ENCODE results near the gene NPAS1. TPM values are rescaled to one million over a fixed set of nuclear protein-coding genes. Genes with fewer than 3 reads are reported as not detected.

Gene NPAS1
- total RNA-seq, 1 experiment from 2014 or later = 4.6 TPM

GRCh38 chr19:47082493-47082892 lies 62.9 kb downstream of the NPAS1 start:
- intact Hi-C loops (cut with micrococcal nuclease) = no loop called here
- no peak overlapping the region for H3K4me3 ChIP-seq (replicated peaks in 1 of 2; ENCODE audit: low read depth in 1 of 2, low read length in 2 of 2)

GRCh38 chr19:47084879-47085439 lies 65.3 kb downstream of the NPAS1 start:
- H3K79me2 ChIP-seq (ENCODE audit: insufficient read depth, low read length) = no peaks in the 10 kb centered on the region; the same call in 1 of the 2 replicates
- no peak overlapping the region for H2AFZ ChIP-seq (ENCODE audit: low read depth, low read length, poor library complexity, severe bottlenecking)
- H3K4me3 ChIP-seq (replicated peaks in 1 of 2; ENCODE audit: low read depth in 1 of 2, low read length in 2 of 2) = no peak overlapping the region
- POLR2A ChIA-PET = no interaction called here
- CTCF ChIA-PET = no interaction called here
- no peak for DNase-seq (ENCODE audit: low read depth, low spot score)
- H3K4me2 ChIP-seq (ENCODE audit: low read length) = no peak overlapping the region
- RAD21 ChIA-PET (ENCODE audit: low non-redundant PET in 1 of 2, low total read pairs in 2 of 2, uncharacterized antibody in 2 of 2, unreplicated experiment in 2 of 2) = no interaction called here
- H3K9ac ChIP-seq (ENCODE audit: low read length) = no peak overlapping the region
- no peaks in the 10 kb centered on the region for H3K9me2 ChIP-seq (ENCODE audit: insufficient read depth)
- H3K9me3 ChIP-seq (ENCODE audit: control insufficient read depth in 1 of 2, insufficient read depth in 1 of 2, low read depth in 1 of 2, low read length in 2 of 2) = no peaks in the 10 kb centered on the region
- no peak overlapping the region for H3K27ac ChIP-seq (ENCODE audit: low read depth, low read length)
- peaks cover 33 to 51% of the 10 kb centered on the region in 2 experiments for H3K36me3 ChIP-seq (ENCODE audit: control insufficient read depth in 1 of 2, insufficient read depth in 2 of 2, low read length in 2 of 2)
- BruUV-seq (replicated peaks) = no TSS peak
- no peak for ATAC-seq
- H4K20me1 ChIP-seq (ENCODE audit: insufficient read depth) = no peaks in the 10 kb centered on the region
- no peaks in the 10 kb centered on the region for H3K27me3 ChIP-seq (ENCODE audit: insufficient read depth, low read length)
- peaks cover 0 to 11% of the 10 kb centered on the region in 2 experiments; a peak in 2 of 4 replicates for H3K4me1 ChIP-seq (ENCODE audit: control insufficient read depth in 1 of 2, insufficient read depth in 2 of 2, low read length in 2 of 2)
- intact Hi-C loops (cut with micrococcal nuclease) = no loop called here
- TF ChIP-seq TCF7L2 (IDR thresholded peaks at IDR 0.05; ENCODE audit: borderline replicate concordance, extremely low read depth, insufficient read depth, insufficient read length) = no peak
- TF ChIP-seq JUND (IDR thresholded peaks at IDR 0.05) = no peak
- TF ChIP-seq REST (IDR thresholded peaks at IDR 0.05; ENCODE audit: low read depth) = no peak
- TF ChIP-seq SRF (IDR thresholded peaks at IDR 0.05; ENCODE audit: low read depth) = no peak
- TF ChIP-seq ZNF274 (IDR thresholded peaks at IDR 0.05; ENCODE audit: low read depth, low read length) = no peak
- no peak for TF ChIP-seq POLR2AphosphoS5 (IDR thresholded peaks at IDR 0.05; ENCODE audit: low read depth, low read length)
- TF ChIP-seq FOSL1 (IDR thresholded peaks at IDR 0.05; ENCODE audit: low read depth) = no peak
- no peak for TF ChIP-seq EZH2 (IDR thresholded peaks at IDR 0.05)
- TF ChIP-seq RAD21 (IDR thresholded peaks at IDR 0.05; ENCODE audit: low read depth) = no peak
- TF ChIP-seq ATF3 (IDR thresholded peaks at IDR 0.05) = no peak
- no peak for TF ChIP-seq POLR2A (IDR thresholded peaks at IDR 0.05; ENCODE audit: borderline replicate concordance, extremely low read depth, insufficient read depth, insufficient read length)
- no peak for TF ChIP-seq SP1 (IDR thresholded peaks at IDR 0.05; ENCODE audit: low read depth)
- no peak for TF ChIP-seq SIN3A (IDR thresholded peaks at IDR 0.05; ENCODE audit: low read depth)
- no peak for TF ChIP-seq EGR1 (IDR thresholded peaks at IDR 0.05; ENCODE audit: low read depth)
- no peak for TF ChIP-seq YY1 (IDR thresholded peaks at IDR 0.05; ENCODE audit: extremely low read depth, insufficient replicate concordance, low read depth, low read length)

More at GRCh38 chr19:47082493-47082892, 62.9 kb downstream of the NPAS1 start:
- no peaks in the 10 kb centered on the region for H3K27me3 ChIP-seq (ENCODE audit: insufficient read depth, low read length)
- ATAC-seq (no peak), DNase-seq (ENCODE audit: low read depth, low spot score) (no peak)
- H3K79me2 ChIP-seq (ENCODE audit: insufficient read depth, low read length) = no peaks in the 10 kb centered on the region; the same call in 1 of the 2 replicates
- no peak overlapping the region for H3K9ac ChIP-seq (ENCODE audit: low read length)
- ChIA-PET CTCF (no interaction called here), RAD21 (ENCODE audit: low non-redundant PET in 1 of 2, low total read pairs in 2 of 2, uncharacterized antibody in 2 of 2, unreplicated experiment in 2 of 2) (no interaction called here), POLR2A (no interaction called here)
- H4K20me1 ChIP-seq (ENCODE audit: insufficient read depth) = no peaks in the 10 kb centered on the region
- H3K36me3 ChIP-seq (ENCODE audit: control insufficient read depth in 1 of 2, insufficient read depth in 2 of 2, low read length in 2 of 2) = peaks cover 35 to 47% of the 10 kb centered on the region in 2 experiments
- no peak overlapping the region for H3K27ac ChIP-seq (ENCODE audit: low read depth, low read length)
- no peaks in the 10 kb centered on the region for H3K9me2 ChIP-seq (ENCODE audit: insufficient read depth)
- TF ChIP-seq EGR1 (IDR thresholded peaks at IDR 0.05; ENCODE audit: low read depth) = no peak
- TF ChIP-seq ATF3 (IDR thresholded peaks at IDR 0.05) = no peak
- no peak for TF ChIP-seq YY1 (IDR thresholded peaks at IDR 0.05; ENCODE audit: extremely low read depth, insufficient replicate concordance, low read depth, low read length)
- TF ChIP-seq RAD21 (IDR thresholded peaks at IDR 0.05; ENCODE audit: low read depth) = no peak
- TF ChIP-seq TCF7L2 (IDR thresholded peaks at IDR 0.05; ENCODE audit: borderline replicate concordance, extremely low read depth, insufficient read depth, insufficient read length) = no peak
- no peak for TF ChIP-seq SIN3A (IDR thresholded peaks at IDR 0.05; ENCODE audit: low read depth)
- TF ChIP-seq ZNF274 (IDR thresholded peaks at IDR 0.05; ENCODE audit: low read depth, low read length) = no peak
- TF ChIP-seq ZFX (IDR thresholded peaks at IDR 0.05) = no peak
- no peak overlapping the region for H3K4me2 ChIP-seq (ENCODE audit: low read length)
- no peak overlapping the region for H2AFZ ChIP-seq (ENCODE audit: low read depth, low read length, poor library complexity, severe bottlenecking)
- H3K4me1 ChIP-seq (ENCODE audit: control insufficient read depth in 1 of 2, insufficient read depth in 2 of 2, low read length in 2 of 2) = peaks cover 0 to 18% of the 10 kb centered on the region in 2 experiments; a peak in 3 of 4 replicates
- no TSS peak for BruUV-seq (replicated peaks)
- no peaks in the 10 kb centered on the region for H3K9me3 ChIP-seq (ENCODE audit: control insufficient read depth in 1 of 2, insufficient read depth in 1 of 2, low read depth in 1 of 2, low read length in 2 of 2)
